ENCODE data around the gene CELSR1. TPM values are rescaled to one million over a fixed set of nuclear protein-coding genes. Genes with fewer than 3 reads are reported as not detected.

Gene CELSR1
- total and polyA plus RNA-seq, 2 of the 13 experiments (the other 11 are each of a cell fraction or from before 2014, with no cell fraction given) = 0.78 to 1.8 TPM

- TF ChIP-seq E2F2 (CRISPR knock-in tag; IDR thresholded peaks at IDR 0.05; ENCODE audit: borderline replicate concordance) (peak; percentile 95), ZMYM2 (CRISPR knock-in tag; IDR thresholded peaks at IDR 0.05) (no peak), ZFP41 (CRISPR knock-in tag; IDR thresholded peaks at IDR 0.05; ENCODE audit: borderline replicate concordance) (peak; percentile 31; the same call in 1 of the 2 replicates), REPIN1 (CRISPR knock-in tag; IDR thresholded peaks at IDR 0.05; ENCODE audit: borderline replicate concordance, low read depth) (peak; percentile 82), ZNF549 (CRISPR knock-in tag; IDR thresholded peaks at IDR 0.05) (peak; percentile 90; the same call in 1 of the 2 replicates), SMAD1 (CRISPR knock-in tag; IDR thresholded peaks at IDR 0.05; ENCODE audit: borderline replicate concordance, low read depth) (peak; percentile 95; the same call in 1 of the 2 replicates), MATR3 (CRISPR knock-in tag; IDR thresholded peaks at IDR 0.05) (no peak), ZNF687 (CRISPR knock-in tag; IDR thresholded peaks at IDR 0.05) (peak; percentile 94), ZNF367 (CRISPR knock-in tag; IDR thresholded peaks at IDR 0.05; ENCODE audit: borderline replicate concordance) (0 out of 2 replicates have a peak, but pooled peaks have one; percentile 64), TAF1 (CRISPR knock-in tag; IDR thresholded peaks at IDR 0.05) (peak; percentile 95), PATZ1 (CRISPR knock-in tag; IDR thresholded peaks at IDR 0.05) (peak; percentile 73), SAFB2 (CRISPR knock-in tag; IDR thresholded peaks at IDR 0.05; ENCODE audit: borderline replicate concordance, low read depth) (no peak; the same call in 1 of the 2 replicates), CTCF (CRISPR knock-in tag; IDR thresholded peaks at IDR 0.05) (peak; percentile 28; the same call in 1 of the 2 replicates), NR0B2 (CRISPR knock-in tag; IDR thresholded peaks at IDR 0.05) (peak; percentile 91), ZNF263 (CRISPR knock-in tag; IDR thresholded peaks at IDR 0.05) (peak; percentile 48; the same call in 1 of the 2 replicates), WIZ (CRISPR knock-in tag; IDR thresholded peaks at IDR 0.05) (no peak), ISX (CRISPR knock-in tag; conservative IDR thresholded peaks at IDR 0.05) (0 out of 2 replicates have a peak, but pooled peaks have one; percentile 55)
These were observed 202.0 kb downstream of the CELSR1 start, which contains the start of gene TRMU (continued) for GRCh38 chr22:46335201-46336118.
